ENCODE results near the gene COIL.
"Not testable (repeated sequence)": the region's sequence is repeated elsewhere in the genome, so short reads cannot be mapped to it uniquely, and the experiment has no call there.

The COIL gene

DNA sequence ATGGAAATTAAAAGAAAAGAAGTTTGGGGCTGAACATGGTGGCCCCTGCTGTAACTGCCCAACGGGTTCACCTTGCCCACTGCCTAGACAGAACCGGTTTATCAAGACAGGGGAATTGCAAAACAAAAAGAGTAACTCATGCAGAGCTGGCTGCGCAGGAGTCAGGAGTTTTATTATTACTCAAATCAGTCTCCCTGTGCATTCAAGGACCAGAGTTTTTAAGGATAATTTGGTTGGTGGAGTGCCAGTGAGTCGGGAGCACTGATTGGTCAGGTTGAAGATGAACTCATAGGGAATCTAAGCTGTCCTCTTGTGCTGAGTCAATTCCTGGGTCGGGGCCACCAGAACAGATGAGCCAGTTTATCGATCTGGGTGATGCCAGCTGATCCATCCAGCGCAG, 12.7 kb upstream of the COIL start:
- POLR2A ChIA-PET, result no interaction called here
- TF ChIP-seq, protein P1, sequence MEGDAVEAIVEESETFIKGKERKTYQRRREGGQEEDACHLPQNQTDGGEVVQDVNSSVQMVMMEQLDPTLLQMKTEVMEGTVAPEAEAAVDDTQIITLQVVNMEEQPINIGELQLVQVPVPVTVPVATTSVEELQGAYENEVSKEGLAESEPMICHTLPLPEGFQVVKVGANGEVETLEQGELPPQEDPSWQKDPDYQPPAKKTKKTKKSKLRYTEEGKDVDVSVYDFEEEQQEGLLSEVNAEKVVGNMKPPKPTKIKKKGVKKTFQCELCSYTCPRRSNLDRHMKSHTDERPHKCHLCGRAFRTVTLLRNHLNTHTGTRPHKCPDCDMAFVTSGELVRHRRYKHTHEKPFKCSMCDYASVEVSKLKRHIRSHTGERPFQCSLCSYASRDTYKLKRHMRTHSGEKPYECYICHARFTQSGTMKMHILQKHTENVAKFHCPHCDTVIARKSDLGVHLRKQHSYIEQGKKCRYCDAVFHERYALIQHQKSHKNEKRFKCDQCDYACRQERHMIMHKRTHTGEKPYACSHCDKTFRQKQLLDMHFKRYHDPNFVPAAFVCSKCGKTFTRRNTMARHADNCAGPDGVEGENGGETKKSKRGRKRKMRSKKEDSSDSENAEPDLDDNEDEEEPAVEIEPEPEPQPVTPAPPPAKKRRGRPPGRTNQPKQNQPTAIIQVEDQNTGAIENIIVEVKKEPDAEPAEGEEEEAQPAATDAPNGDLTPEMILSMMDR (IDR thresholded peaks at IDR 0.05; ENCODE audit: control extremely low read depth, extremely low read depth, low read depth, missing control alignments), result no peak
- no peak for DNase-seq (ENCODE audit: extremely low spot score)
- CTCF ChIA-PET, result no interaction called here

GRCh38 chr17:56972111-56972730, 11.4 kb upstream of the COIL start:
- POLR2A ChIA-PET, result no interaction called here

DNA sequence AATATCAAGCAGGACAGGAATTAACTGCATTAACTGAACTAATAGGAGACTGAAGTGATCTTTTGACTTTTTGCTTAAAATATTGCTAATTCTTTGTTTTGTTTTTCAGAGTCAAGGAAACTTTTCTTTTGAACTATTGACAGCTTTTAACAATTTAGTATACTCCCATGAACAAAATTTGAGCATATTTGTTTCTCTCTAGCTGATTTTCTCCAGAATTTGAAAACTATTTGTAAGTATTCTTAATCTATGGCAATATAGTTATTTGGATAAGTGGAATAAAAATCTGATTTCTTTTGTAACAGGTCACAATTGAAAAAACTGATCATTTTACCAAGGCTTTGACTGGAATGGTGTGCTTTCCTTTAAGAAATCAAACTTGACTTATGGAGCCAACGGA, 10.1 kb upstream of the COIL start:
- CTCF ChIA-PET, result interaction anchor here (0.6 to 1.2 kb wide), 2 partner anchors 10 to 14 kb away, joined by 3 to 4 read pairs; partner anchors contain the start of gene COIL
- TF ChIP-seq, protein P1 (IDR thresholded peaks at IDR 0.05; ENCODE audit: control extremely low read depth, extremely low read depth, low read depth, missing control alignments), result no peak
- POLR2A ChIA-PET, result no interaction called here
- no peak for DNase-seq (ENCODE audit: extremely low spot score)

More at GRCh38 chr17:56972111-56972730, 11.4 kb upstream of the COIL start:
- TF ChIP-seq, protein P1 (IDR thresholded peaks at IDR 0.05; ENCODE audit: control extremely low read depth, extremely low read depth, low read depth, missing control alignments), result no peak
- CTCF ChIA-PET, result interaction anchor here (0.7 kb wide), 1 partner anchor 152 kb away, joined by 3 read pairs; no protein-coding TSS in a partner anchor
- DNase-seq (ENCODE audit: extremely low spot score), result no peak

DNA sequence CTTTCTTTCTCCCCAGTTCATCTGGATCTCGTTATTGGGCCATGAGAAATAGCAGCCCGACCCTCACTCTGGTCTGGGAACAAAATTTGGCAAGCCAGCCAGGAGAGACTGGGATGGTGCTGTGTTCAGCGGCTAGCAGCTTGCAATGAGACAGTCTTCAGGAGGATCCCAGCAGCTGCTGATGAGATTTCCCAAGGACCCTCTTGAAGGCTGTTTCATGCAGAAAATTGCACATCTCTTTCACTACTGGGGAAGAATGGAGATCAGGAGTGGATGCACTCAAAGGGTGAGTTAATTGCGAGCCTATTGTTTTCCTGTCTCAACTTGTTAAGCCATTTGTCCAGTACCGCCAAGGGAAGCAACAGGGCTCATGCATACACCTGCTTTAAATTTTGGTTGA, 5.5 kb upstream of the COIL start:
- TF ChIP-seq, protein P1 (IDR thresholded peaks at IDR 0.05; ENCODE audit: control extremely low read depth, extremely low read depth, low read depth, missing control alignments), result no peak
- CTCF ChIA-PET, result interaction anchor here (0.7 to 1.7 kb wide), 5 partner anchors 9 to 146 kb away, joined by 3 to 7 read pairs (median 3); no protein-coding TSS in a partner anchor
- POLR2A ChIA-PET, result no interaction called here
- DNase-seq (ENCODE audit: extremely low spot score), result no peak

DNA sequence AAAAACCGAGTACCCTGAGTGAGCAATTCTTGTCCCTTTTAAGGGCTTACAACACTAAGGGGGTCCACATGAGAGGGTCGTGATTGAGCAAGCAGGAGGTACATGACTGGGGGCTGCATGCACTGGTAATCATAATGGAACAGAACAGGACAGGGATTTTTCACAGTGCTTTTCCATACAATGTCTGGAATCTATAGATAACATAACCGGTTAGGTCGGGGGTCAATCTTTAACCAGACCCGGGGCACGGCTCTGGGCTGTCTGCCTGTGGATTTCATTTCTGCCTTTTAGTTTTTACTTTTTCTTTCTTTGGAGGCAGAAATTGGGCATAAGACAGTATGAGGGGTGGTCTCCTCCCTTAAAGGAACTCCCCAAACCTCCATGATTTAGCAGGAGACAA, 4.8 kb upstream of the COIL start:
- POLR2A ChIA-PET; DNase-seq (ENCODE audit: extremely low spot score): not testable (repeated sequence)
- CTCF ChIA-PET, result interaction anchor here (1.2 to 1.7 kb wide), 2 partner anchors 9 to 13 kb away, joined by 3 to 5 read pairs; no protein-coding TSS in a partner anchor

DNA sequence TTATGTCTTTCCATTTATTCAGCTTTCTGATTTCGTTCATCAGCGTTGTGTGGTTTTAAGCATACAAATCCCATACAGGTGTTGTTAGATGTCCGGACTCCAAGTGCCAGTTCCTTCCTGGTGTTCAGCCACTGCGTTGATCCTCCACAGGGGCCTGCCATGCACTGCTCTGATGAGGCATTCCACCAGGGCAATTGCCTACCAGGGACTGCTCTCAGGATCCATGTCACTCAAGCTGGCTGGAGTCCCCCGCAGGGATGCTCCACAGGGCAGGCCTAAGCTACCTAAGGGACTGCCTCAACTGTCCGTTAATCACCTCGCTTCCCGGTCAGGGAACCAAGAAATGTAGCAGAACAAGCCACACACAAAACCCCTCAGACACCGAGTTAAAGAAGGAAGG, 4.4 kb upstream of the COIL start:
- CTCF ChIA-PET; POLR2A ChIA-PET; DNase-seq (ENCODE audit: extremely low spot score): not testable (repeated sequence)

GRCh38 chr17:56956992-56957391, 3.9 kb downstream of the COIL start:
- TF ChIP-seq, protein P1 (IDR thresholded peaks at IDR 0.05; ENCODE audit: control extremely low read depth, extremely low read depth, low read depth, missing control alignments), result no peak
- ChIA-PET POLR2A (interaction anchor here (0.6 kb wide), 1 partner anchor 931 kb away, joined by 8 read pairs; no protein-coding TSS in a partner anchor), CTCF (interaction anchor here (1.0 to 2.2 kb wide), 2 partner anchors 137 to 159 kb away, joined by 3 to 11 read pairs; no protein-coding TSS in a partner anchor)
- DNase-seq (ENCODE audit: extremely low spot score), result no peak
